GM18511 (cell line): ENCODE data around the gene LRRTM3.

Source experiments
- ATAC-seq: cut with Tn5 transposase; IDR thresholded peaks from one replicate; pipeline ENCODE4 v1.9.1; 2021; ENCODE audit warnings: mild to moderate bottlenecking, moderate library complexity; ENCODE audit not compliant: unreplicated experiment

The LRRTM3 gene

DNA sequence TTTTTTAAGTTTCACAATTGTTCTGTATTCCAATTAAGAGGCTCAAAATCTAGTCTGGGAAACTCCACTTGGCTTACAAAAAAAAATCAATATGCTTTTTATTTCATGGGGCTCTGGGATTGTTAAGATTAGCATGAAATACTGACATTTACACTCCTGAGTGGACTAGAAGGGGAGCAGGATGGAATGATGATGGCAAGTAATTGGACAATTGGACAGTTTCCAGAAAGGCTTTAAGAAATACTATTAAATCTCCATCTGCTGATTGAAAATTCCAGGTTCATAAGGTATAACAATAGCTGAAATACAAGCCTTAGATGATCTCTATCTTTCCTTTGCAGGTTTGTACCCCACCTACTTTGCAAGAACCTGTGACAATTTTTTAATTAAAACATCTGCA is 184.4 kb downstream of the LRRTM3 start:
- no peak for ATAC-seq

DNA sequence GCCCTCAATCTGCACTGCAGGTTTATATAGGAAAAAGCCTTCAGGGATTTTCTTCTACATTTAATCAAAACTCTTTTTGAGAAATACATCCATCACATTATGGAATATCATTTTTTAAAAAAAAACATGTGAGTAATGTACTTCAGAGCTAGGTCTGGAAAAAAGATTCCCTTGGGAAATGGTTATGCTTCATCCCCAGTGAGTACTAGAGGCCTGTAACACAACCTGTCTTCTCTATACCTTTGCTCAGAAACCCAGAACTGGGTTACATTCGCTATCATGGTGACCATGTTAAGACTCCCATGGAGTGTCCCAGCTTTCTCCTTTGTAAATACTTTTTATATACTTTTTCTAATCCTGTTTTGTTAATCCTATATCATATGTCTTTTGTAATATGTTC is 186.9 kb downstream of the LRRTM3 start:
- ATAC-seq = no peak

DNA sequence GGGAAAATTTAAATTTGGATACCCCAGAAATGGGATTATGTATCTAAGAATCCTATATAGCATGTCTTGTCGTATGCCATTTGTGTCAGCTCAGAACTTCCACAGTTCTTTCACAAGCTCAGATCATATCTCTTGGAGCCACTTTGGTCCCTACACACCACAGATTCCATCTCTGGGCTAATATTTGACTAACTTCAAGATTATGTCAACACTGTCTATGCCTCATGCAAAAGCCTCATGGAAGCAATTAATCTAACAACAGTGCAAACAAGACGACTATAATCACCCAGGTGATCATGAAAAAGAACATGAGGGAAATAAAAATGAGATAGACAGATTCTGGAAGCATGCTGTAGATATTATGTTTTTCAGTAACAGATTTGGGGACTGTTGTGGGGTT is 189.1 kb downstream of the LRRTM3 start:
- no peak for ATAC-seq

DNA sequence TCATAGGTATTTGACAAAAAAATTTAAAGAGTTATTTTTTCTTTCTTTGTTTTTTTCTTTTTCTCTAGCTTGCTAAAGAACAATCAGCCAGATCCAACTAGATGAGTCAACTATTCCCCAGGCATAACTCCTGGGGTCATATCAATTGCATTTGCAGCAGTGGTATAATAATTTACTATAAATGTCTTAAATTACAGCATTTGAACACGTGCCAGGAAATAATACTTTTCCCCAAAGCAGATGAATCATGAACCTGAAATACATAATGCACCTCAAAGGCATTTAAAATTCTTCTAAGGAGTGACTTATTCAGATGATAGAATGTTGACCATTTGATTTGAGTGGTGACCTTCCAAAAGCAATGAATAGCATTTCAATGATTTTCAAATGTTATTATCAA is 190.1 kb downstream of the LRRTM3 start:
- ATAC-seq = no peak

DNA sequence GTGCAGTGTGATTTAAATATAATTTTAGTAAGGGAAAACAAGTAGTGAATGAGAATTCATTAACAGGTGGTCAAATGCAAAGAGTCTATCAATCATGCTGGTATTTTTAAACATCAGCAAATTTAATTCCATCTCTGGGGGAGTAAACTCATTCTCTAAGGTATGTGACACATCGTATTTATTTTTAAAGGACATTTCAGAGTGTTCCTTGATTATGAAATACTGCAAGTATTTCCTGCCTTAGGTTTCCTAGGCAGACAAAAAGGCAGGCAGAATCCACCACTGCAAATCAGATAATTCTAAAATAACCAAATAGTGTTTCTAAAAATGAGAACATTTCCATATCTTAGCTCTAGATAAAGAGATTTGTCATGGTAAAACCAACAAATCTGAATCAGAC is 193.8 kb downstream of the LRRTM3 start:
- no peak for ATAC-seq

DNA sequence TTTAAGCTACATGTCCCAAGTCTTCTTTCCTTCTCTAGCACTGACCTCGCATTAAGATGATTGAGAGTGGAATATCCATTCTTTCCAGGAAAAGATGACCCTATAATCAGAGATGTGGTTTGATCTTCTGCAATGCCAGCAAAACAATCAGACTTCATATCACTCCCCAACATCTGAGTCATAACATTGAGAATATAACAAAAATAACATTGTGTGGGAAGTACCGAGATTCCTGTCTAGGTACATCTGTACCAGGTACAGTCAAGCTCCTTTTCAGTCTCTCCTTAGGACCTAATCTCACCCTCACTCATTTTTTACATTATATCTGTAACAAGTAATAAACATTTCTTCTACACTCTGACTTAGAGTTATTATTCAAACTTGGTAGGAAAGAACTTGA is 201.6 kb downstream of the LRRTM3 start:
- no peak for ATAC-seq

DNA sequence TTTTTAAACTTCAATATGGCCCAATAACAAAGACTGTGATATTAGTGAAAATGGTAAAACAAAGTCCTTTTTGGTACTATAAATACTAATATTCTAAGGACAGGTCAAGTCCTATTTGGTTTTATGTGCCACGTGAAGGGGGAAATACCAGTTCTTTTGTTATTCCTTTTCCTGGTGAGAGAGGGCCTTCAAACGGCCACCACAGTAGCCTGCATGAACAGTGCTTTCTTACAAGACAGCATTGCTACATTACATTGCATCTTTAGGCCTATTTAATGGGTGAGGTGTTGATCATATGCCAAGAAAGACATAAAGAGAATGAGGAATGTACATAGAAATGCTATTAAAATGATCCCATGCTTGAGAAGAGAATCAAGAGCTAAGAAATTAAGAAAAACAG is 214.8 kb downstream of the LRRTM3 start:
- no peak for ATAC-seq

DNA sequence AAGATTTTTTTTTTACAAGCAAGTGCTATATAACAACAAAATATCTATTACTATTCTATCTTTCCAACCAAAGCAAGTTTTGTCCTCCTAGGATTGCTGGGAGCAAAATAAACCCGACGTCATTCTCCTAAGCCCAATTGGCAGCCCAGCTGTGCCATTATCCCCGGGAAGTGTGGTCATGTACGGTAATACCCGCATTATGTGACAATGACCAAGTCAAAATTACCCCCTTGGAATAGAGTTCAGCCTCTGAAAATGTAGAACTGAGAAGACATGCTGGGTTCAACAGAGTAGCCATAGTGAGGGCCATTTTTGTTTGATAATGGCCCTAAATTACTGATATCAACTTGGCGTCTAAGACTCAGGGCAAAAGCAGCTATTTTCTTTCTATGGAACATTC is 215.5 kb downstream of the LRRTM3 start:
- no peak for ATAC-seq

DNA sequence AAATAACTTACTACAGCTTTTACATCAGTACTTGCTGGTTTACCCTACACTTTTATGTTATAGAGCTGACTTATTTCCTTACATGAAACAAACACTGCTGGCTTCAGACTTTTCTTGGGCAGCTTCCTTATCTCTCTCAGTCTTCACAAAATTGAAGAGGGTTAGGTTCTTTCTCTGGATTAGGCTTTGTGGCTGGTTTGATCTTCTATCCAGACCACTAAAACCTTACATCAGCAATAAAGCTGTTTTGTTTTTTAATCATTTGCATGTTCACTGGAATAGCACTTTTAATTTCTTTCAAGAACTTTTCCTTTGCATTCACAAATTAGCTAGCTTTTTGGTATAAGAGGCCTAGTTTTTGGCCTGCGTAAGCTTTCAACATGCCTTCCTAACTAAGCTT is 218.7 kb downstream of the LRRTM3 start:
- ATAC-seq = no peak
